ENCODE measurements around the gene IL1RN. TPM values are rescaled to one million over a fixed set of nuclear protein-coding genes. Genes with fewer than 3 reads are reported as not detected.
A peak's percentile ranks its signal among the peaks of the same experiment; 100 is the strongest.

Gene IL1RN
- total and polyA plus RNA-seq, 2 of the 13 experiments (the other 11 are each of a cell fraction or from before 2014, with no cell fraction given) = 21.2 to 101 TPM

- TF ChIP-seq, protein P1, sequence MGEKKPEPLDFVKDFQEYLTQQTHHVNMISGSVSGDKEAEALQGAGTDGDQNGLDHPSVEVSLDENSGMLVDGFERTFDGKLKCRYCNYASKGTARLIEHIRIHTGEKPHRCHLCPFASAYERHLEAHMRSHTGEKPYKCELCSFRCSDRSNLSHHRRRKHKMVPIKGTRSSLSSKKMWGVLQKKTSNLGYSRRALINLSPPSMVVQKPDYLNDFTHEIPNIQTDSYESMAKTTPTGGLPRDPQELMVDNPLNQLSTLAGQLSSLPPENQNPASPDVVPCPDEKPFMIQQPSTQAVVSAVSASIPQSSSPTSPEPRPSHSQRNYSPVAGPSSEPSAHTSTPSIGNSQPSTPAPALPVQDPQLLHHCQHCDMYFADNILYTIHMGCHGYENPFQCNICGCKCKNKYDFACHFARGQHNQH (CRISPR knock-in tag; IDR thresholded peaks at IDR 0.05) = 0 out of 2 replicates have a peak, but pooled peaks have one; percentile 16
- TF ChIP-seq CHD4 (IDR thresholded peaks at IDR 0.05; ENCODE audit: borderline replicate concordance, low read length) (no peak), FOXJ3 (CRISPR knock-in tag; IDR thresholded peaks at IDR 0.05; ENCODE audit: borderline replicate concordance) (no peak), NCOR1 (IDR thresholded peaks at IDR 0.05; ENCODE audit: borderline replicate concordance, low read length) (peak; percentile 30; the same call in 1 of the 2 replicates), HOXA9 (CRISPR knock-in tag; IDR thresholded peaks at IDR 0.05; ENCODE audit: borderline replicate concordance) (no peak), ARID3A (IDR thresholded peaks at IDR 0.05; ENCODE audit: low read depth, low read length) (no peak), ZBTB26 (CRISPR knock-in tag; IDR thresholded peaks at IDR 0.05; ENCODE audit: borderline replicate concordance) (peak; percentile 98), NFRKB (IDR thresholded peaks at IDR 0.05) (no peak), ZNF234 (CRISPR knock-in tag; conservative IDR thresholded peaks at IDR 0.05) (no peak), ZNF350 (CRISPR knock-in tag; IDR thresholded peaks at IDR 0.05; ENCODE audit: borderline replicate concordance, low read depth) (peak; percentile 59; the same call in 1 of the 2 replicates), ZNF33B (CRISPR knock-in tag; IDR thresholded peaks at IDR 0.05) (no peak), ZC3H4 (CRISPR knock-in tag; IDR thresholded peaks at IDR 0.05; ENCODE audit: borderline replicate concordance) (no peak), SSRP1 (CRISPR knock-in tag; IDR thresholded peaks at IDR 0.05) (no peak), REL (CRISPR knock-in tag; conservative IDR thresholded peaks at IDR 0.05) (no peak), PHF21A (CRISPR knock-in tag; IDR thresholded peaks at IDR 0.05) (no peak), SCMH1 (CRISPR knock-in tag; IDR thresholded peaks at IDR 0.05; ENCODE audit: borderline replicate concordance) (no peak), SOX13 (IDR thresholded peaks at IDR 0.05) (no peak), SOX13 (CRISPR knock-in tag; conservative IDR thresholded peaks at IDR 0.05 in 1 of 2, IDR thresholded peaks at IDR 0.05 in 1 of 2) (no peak), ZNF484 (CRISPR knock-in tag; IDR thresholded peaks at IDR 0.05; ENCODE audit: borderline replicate concordance, low read depth) (no peak), GATA4 (IDR thresholded peaks at IDR 0.05; ENCODE audit: borderline replicate concordance, low read depth) (no peak)
- TF ChIP-seq, protein P2, sequence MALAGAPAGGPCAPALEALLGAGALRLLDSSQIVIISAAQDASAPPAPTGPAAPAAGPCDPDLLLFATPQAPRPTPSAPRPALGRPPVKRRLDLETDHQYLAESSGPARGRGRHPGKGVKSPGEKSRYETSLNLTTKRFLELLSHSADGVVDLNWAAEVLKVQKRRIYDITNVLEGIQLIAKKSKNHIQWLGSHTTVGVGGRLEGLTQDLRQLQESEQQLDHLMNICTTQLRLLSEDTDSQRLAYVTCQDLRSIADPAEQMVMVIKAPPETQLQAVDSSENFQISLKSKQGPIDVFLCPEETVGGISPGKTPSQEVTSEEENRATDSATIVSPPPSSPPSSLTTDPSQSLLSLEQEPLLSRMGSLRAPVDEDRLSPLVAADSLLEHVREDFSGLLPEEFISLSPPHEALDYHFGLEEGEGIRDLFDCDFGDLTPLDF (CRISPR knock-in tag; IDR thresholded peaks at IDR 0.05) = 0 out of 2 replicates have a peak, but pooled peaks have one; percentile 38
- TF ChIP-seq, protein P3, sequence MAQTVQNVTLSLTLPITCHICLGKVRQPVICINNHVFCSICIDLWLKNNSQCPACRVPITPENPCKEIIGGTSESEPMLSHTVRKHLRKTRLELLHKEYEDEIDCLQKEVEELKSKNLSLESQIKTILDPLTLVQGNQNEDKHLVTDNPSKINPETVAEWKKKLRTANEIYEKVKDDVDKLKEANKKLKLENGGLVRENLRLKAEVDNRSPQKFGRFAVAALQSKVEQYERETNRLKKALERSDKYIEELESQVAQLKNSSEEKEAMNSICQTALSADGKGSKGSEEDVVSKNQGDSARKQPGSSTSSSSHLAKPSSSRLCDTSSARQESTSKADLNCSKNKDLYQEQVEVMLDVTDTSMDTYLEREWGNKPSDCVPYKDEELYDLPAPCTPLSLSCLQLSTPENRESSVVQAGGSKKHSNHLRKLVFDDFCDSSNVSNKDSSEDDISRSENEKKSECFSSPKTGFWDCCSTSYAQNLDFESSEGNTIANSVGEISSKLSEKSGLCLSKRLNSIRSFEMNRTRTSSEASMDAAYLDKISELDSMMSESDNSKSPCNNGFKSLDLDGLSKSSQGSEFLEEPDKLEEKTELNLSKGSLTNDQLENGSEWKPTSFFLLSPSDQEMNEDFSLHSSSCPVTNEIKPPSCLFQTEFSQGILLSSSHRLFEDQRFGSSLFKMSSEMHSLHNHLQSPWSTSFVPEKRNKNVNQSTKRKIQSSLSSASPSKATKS (CRISPR knock-in tag; IDR thresholded peaks at IDR 0.05) = no peak
Observed at GRCh38 chr2:113157897-113158753, 30.7 kb downstream of the IL1RN start (continued).
